Occipital lobe (tissue), 2 donors: Measurements from ENCODE around the gene SAPCD1. TPM values are rescaled to one million over a fixed set of nuclear protein-coding genes. Genes with fewer than 3 reads are reported as not detected.
A peak's percentile ranks its signal among the peaks of the same experiment; 100 is the strongest.

Source experiments
- DNase-seq: peaks from one replicate; lab custom pipeline; 2025; lab: John Stamatoyannopoulos, UW
- total RNA-seq: library from RNA; depleted of rRNA; stranded (reverse); fragments of >200 nt; gene quantifications from one replicate; pipeline ENCODE4 v1.2.3, GENCODE V29; 2014

Gene SAPCD1
- total RNA-seq, 1 donor from 2014 or later: 0.31 TPM

DNA sequence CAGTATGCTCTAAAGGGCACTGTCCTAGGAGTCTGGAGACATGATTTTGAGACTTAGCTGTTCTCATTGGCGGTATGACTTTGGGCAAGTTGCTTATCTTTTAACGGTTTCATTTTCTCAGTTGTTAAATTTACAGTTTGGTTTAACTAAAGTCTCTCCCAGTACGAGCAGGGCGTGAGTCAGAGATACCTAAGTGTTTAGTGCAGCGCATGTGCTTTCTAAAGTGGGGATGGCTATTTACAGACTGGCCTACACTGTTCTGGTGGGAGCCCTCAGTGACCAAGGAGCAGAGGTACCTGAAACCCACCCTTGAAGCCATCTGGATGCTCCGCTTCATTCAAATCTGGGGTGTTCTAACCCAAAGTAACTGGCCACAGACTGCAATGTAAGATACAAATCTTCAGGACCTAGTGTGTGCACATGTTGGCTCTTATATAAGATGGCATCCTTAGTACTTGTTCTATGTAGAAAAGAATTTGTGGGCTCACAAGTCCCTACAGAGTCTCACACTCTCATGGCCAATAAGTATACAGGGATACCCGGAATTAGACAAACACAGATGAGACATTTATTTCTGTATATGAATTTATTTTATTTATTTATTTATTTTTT, 11.9 kb upstream of the SAPCD1 start:
- no peak for DNase-seq

DNA sequence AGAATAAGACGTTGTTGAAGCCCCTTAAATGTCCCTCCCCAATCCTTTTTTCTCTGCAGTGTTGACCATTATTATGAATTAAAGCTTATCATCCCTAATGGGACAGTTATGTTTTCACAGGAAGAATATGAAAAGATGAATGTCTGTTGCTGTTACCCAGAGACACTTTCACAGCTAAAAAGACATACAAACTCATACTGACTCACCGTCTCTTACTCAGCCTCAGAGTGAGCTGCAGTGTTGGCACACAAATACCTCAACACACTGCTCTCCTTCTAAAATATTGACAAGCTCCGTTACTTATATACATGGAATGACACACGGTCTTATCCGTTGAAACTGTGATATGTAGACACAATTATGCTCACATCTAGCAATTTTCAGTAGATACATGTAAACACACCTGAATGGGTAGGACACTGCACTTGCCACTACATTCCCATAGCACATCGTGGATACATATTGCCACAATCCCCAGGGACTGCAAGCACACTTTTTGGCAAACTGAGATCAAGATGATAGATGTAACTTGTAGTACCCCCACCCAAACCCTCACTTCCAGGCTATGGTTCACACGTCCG, 9.6 kb upstream of the SAPCD1 start:
- no peak for DNase-seq

DNA sequence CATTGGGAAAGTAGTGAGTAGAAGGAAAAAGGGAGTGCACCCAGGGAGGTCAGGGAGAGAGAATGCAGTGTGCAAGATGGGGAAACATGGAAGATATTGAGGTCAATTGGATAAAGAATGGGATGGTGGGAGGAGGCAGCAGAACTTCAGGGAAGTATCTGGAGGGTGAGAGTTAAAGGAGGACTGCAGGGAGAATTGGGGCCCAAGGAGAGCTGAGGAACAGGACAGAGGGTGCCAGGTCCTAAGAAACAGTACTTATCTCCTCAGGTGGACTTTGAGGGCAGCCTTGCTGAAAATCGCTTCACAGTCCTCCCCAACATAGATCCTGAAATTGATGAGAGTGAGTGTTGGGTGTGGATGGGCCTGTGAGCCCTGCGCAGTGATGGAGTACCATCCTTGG, 4.2 kb upstream of the SAPCD1 start:
- DNase-seq: no peak

GRCh38 chr6:31760790-31761189, 1.7 kb upstream of the SAPCD1 start:
- no peak for DNase-seq

GRCh38 chr6:31761343-31761742, 1.1 kb upstream of the SAPCD1 start:
- DNase-seq: no peak

DNA sequence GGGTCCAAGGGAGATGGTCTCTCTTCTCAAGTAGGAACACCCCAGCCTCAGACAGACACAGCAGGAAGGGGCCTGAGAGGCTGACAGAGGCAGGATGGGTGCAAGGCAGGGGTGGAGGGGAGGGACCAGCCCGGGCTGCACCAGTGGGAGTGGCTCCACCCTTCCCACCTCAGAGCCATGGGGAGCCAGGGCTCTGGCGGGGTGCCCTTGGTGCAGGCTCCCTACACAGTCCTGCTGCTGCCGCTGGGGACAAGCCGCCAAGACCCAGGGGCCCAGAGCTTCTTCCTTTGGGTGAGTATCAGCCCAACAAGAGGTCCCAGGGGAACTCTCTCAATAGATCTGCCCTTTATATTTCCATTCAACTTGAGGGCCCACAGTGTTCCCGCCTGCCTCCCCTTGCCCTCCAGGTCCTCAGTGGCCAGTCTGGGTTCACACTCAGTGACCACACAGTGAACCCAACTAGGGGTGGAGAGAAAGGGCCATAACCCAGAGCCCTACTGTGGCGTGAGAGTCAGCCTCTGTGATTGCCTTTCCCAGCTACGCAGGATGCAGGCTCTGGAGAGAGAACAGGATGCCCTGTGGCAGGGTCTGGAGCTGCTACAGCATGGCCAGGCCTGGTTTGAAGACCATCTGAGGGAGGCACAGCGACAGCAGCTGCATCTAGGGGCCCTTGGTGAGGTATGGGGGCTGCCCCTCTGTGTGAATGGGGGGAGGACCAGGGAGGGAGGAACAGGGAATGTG, 592 bp downstream of the SAPCD1 start:
- no peak for DNase-seq

DNA sequence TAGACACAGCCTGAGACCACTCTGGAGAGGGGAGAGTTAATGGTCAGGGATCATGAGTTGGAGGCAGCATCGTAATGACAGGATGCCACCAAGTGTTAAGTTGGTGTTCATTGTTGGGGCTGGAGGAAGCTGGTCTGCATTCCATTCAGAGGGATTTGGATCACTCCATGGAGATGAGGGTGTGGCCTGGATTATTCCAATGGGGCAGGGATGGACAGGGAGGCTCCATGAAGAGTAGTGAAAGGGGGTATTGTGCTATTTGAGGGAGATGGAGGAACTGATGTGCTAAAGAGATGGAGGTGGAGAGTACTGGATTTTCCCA, 1.1 kb downstream of the SAPCD1 start:
- DNase-seq: no peak

DNA sequence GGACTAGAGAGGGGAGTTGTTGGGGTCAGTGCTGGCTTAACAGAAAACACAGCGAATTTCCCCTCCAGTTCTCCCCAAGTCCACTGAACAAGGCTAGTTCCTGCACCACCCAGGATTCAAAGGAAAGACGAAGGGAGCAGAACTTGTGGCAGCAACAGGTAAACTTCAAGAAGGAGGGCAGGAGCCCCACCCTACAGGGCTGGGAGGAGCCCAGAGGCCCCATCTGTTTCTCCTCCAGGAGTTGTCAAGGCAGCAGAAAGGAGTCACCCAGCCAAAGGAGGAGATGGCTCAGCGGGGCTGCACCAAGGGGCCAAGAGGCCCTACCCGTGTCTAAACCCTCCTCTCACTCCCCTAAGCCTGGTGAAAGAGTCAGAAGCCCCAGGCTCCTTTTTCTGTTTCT, 1.7 kb downstream of the SAPCD1 start:
- no peak for DNase-seq

GRCh38 chr6:31765559-31765909, 3.1 kb downstream of the SAPCD1 start:
- DNase-seq: no peak

- DNase-seq: no peak
Observed at GRCh38 chr6:31765910-31766794, 3.7 kb downstream of the SAPCD1 start.

DNA sequence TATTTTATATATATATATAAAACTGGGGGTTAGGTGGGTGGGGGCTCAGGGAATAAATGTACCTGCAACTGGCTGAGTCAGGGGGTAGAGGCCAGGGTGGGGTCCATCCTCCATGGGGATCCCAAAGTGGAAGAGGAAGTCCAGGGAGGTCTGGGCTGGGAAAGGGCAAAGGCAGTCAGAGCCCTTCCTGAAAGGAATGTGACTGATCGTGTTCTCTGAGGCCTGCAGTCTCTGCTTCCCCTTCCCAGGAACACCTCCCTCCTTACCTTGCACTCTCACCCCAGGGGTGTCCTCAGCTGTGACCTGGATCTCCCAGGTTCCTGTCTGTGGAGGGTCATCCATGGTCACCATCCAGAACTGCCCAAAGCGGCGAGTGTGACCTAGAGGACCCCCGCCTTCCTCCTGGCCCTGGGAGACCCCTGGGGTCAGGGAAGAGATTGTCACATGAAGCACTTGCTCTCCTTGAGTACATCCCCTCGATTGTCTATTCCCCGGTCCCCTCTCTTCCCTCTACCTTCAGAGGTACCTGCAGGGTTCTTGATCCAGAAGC, 4.7 kb downstream of the SAPCD1 start:
- no peak for DNase-seq

DNA sequence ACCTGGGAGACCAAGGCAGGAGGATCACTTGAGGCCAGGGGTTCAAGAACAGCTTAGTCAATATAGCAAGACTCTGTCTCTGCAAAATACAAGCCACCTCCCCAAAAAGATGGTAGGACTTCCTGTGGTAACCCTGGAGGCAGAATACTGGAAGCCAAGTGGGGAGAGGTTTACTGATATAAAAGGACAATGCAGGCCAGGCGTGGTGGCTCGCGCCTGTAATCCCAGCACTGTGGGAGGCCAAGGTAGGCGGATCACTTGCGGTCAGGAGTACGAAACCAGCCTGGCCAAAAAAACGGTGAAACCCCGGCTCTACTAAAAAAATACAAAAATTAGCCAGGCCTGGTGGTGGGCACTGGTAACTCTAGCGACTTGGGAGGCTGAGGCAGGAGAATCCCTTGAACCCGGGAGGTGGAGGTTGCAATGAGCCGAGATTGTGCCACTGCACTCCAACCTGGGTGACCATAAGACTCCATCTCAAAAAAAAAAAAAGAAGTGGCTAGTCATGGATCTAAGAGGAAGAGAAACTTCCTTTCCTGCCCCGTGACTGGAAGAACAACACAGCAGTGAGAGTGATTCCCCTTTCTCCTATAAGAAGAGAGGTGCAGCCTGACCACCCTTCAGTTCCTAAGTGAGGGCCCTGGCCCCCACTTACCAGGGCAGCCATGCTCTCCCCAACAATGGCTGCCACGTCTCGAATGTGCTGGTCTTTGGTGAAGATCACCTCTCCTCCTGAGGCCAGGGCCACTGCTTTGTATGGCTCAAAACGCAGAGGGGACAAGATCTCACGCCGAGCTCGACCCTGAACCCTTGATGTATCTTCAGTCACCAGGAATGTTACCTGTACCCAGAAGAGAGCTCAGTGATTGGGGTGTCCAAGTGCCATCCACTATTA, 6.2 kb downstream of the SAPCD1 start:
- DNase-seq: no peak

DNA sequence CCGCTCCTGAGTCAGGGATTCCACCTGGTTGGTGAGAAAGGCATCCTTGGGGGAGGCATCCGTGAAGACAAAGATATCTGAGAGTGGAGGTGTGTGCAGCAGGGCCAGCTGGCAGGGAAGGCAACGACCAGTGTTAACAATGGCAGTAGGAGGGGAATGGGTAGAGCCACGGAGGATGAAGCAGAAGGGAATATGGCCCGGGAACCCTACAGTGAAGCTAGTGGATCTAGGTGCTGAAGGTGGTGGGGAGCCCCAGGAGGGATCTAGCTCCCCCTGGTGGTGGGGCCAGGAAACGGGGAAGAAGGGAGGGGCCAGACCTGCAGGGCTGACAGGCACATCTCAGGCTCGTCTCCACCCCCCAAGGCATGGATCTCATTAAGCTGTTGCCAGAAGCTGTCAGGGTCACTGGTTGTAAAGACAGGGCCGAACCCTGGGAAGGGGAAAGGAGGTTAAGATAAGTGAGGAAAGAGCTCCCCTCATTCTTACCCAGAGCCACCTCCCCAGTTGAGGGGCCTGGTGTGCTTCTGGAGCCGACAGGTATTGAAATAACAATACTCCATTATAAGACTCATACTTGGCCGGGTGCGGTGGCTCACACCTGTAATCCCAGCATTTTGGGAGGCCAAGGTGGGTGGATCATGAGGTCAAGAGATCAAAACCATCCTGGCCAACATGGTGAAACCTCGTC, 7.4 kb downstream of the SAPCD1 start:
- no peak for DNase-seq

GRCh38 chr6:31770860-31771259, 8.4 kb downstream of the SAPCD1 start:
- DNase-seq: no peak

DNA sequence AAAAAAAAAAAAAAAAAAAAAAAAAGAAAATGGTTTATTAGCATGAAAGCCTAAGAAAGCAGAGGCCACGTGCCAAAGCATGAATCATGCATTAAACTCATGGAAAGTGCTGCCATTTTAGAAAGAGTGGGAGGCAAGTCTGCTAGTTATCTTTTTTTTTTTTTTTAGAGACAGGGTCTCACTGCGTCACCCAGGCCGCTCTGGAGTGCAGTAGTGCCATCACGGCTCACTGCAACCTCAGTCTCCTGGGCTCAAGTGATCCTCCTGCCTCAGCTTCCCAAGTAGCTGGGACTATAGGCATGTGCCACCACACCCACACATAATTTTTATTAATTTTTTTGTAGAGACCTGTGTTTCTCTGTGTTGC, 9.5 kb downstream of the SAPCD1 start:
- no peak for DNase-seq

DNA sequence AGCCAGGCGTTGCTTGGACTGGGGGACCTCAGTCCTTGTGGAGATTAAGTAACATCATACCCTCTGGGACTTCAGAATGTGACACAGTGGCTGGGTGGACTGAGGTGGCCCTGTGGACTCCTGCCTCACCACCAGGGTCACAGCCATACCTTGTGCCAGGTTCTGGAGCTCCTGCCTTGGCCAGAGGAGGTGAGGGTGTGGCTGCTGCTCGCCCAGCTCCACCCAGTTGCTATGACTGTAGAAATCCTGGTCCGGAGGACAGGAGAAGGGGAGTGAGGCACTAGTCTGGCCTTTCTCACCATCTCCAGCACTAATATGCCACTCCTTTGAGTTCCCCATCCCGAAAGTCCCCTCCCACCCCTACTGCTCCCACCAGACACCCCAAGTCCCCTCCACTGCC, 12.7 kb downstream of the SAPCD1 start:
- DNase-seq: no peak

- DNase-seq: no peak
Observed at GRCh38 chr6:31775633-31776484, 13.4 kb downstream of the SAPCD1 start.

GRCh38 chr6:31776485-31776988, 14.1 kb downstream of the SAPCD1 start:
- no peak for DNase-seq

DNA sequence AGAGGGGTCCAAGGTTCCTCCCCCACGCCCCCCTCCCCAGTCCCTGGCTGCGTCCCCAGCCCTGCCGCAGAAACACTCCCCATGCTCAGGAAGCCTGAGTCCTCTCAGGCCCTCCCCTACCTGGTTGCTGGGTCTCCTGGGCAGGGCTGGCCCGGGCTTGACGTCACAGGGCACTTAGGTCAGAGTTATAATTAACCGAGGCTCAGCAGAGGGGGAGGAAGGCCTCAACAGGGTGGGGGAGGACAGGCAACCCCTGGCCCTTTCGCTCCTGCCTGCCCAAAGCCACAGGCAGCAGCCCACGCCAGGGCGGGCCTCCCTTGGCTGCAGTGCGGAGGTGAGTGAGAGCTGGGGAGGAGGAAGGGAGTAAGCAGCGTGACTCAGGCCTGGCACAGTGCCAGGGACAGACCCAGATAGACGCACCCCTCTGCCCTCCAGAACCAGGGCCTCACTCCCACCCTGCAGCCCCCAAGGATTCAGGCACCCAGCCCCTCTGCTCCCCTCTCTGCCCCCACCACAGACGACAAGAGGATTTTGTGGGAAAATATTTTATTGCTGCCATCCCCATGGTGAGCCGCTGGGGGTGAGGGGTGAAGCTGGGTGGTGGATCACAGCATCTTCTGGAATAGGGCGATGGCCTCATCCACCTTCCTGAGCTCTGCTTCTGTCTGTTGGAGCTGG, 14.7 kb downstream of the SAPCD1 start, which contains the start of gene VWA7:
Gene VWA7 (minus strand): TSS at position 340 of the 678 bp plus-strand sequence. CDS start 549 bp downstream, outside the sequence.
- peak; percentile 50 for DNase-seq
